ENCODE measurements around the gene AKR1D1.
A peak's percentile ranks its signal among the peaks of the same experiment; 100 is the strongest.

Gene AKR1D1

DNA sequence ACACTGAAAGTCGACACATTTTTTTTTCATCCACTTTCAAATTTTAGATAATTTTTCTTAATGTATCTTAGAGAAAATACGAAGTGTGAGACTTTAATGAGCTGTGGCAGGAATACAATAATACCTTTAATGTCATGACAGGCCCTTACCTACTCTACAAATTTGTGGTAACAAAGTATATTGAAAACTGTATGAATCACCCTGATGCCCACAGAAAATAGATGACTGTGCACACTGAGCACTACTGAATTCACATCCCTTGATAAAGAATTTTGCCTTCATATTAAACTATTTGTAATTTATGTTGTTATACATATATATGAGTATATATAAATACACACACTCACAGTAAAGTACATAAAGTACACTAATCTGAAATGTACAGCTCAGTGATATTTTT is 51.7 kb downstream of the AKR1D1 start (continued):
- TF ChIP-seq HOXD13 (CRISPR knock-in tag; IDR thresholded peaks at IDR 0.05; ENCODE audit: borderline replicate concordance) (no peak), ZNF24 (tag by site-specific recombination; IDR thresholded peaks at IDR 0.05) (no peak)

DNA sequence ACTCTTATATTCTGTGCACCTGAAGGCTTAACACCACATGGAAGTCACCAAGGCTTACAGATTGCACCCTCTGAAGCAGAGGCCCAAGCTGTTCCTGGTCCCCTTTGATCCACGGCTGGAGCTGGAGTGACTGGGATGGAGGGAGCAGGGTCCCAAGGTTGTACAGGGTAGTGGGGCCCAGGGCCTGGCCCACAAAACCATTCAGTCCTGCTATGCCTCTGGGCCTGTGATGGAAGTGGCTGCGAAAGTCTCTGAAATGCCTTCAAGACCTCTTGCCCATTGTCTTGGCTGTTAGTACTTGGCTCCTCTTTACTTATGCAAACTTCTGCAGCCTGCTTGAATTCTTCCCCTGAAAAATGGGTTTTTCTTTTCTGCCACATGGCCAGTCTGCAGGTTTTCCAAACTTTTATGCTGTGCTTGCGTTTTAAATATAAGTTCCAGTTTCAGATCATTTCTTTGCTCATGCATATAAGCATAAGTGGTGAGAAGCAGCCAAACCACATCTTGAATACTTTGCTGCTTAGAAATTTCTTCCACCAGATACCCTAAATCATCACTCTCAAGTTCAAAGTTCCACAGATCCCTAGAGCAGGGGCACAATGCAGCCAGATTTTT is 53.4 kb downstream of the AKR1D1 start:
- POLR2A ChIA-PET, result no interaction called here
- CTCF ChIA-PET, result no interaction called here
- TF ChIP-seq ZNF585B (tag by site-specific recombination; IDR thresholded peaks at IDR 0.05) (peak; percentile 71), ZNF211 (tag by site-specific recombination; IDR thresholded peaks at IDR 0.05; ENCODE audit: low read depth) (no peak)
- Histone ChIP-seq H3K4me1 (ENCODE audit: control insufficient read depth, insufficient read depth, low read length) (no peaks in the 10 kb centered on the region), H3K9me3 (ENCODE audit: control insufficient read depth, insufficient read depth, low read depth, low read length) (no peaks in the 10 kb centered on the region), H3K36me3 (ENCODE audit: control insufficient read depth in 2 of 2, insufficient read depth in 1 of 2, low read length in 2 of 2) (no peaks in the 10 kb centered on the region), H3K27ac (ENCODE audit: extremely low read depth, low read depth, low read length) (no peak overlapping the region), H3K4me3 (ENCODE audit: low read depth, low read length) (no peak overlapping the region)

DNA sequence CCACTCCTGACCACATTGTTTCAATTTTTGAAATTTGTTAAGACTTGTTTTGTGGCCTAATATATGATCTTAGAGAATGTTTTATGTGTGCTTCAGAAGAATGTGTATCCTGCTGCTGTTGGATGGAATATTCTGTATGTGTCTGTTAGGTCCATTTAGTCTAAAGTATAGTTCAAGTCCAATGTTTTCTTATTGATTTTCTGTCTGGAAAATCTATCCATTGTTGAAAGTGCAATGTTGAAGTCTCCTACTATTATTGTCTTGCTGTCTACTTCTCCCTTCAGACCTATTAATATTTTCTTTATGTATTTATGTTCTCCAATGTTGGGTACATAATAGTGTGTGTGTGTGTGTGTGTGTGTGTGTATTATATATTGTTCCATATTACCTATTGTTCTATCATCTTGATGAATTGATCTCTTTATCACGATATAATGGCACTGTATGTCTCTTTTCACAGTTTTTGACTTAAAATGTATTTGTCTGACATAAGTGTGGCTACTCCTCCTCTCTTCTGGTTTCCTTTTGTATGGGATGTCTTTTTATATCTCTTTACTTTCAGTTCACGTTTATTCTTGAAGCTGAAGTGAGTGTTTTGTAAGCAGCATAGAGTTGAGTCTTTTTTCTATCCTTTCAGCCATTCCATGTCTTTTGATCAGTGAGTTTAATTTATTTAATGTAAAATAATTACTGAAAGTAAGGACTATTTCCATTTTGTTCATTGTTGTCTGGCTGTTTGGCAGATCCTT is 61.3 kb downstream of the AKR1D1 start:
- CTCF ChIA-PET, result no interaction called here
- Histone ChIP-seq H3K4me3 (ENCODE audit: low read depth, low read length) (no peak overlapping the region), H3K9me3 (ENCODE audit: control insufficient read depth, insufficient read depth, low read depth, low read length) (no peaks in the 10 kb centered on the region), H3K27ac (ENCODE audit: extremely low read depth, low read depth, low read length) (no peak overlapping the region), H3K4me1 (ENCODE audit: control insufficient read depth, insufficient read depth, low read length) (no peaks in the 10 kb centered on the region), H3K36me3 (ENCODE audit: control insufficient read depth in 2 of 2, insufficient read depth in 1 of 2, low read length in 2 of 2) (no peaks in the 10 kb centered on the region)
- TF ChIP-seq GLI2 (tag by site-specific recombination; IDR thresholded peaks at IDR 0.05; ENCODE audit: borderline replicate concordance, low read depth) (no peak), ZNF133 (tag by site-specific recombination; IDR thresholded peaks at IDR 0.05) (no peak), HOXA7 (CRISPR knock-in tag; IDR thresholded peaks at IDR 0.05; ENCODE audit: borderline replicate concordance) (no peak), PRDM1 (tag by site-specific recombination; IDR thresholded peaks at IDR 0.05) (no peak), ZNF558 (tag by site-specific recombination; IDR thresholded peaks at IDR 0.05) (no peak), ZNF585B (tag by site-specific recombination; IDR thresholded peaks at IDR 0.05) (no peak), ZNF324 (tag by site-specific recombination; IDR thresholded peaks at IDR 0.05) (no peak), ZNF140 (tag by site-specific recombination; IDR thresholded peaks at IDR 0.05) (no peak), ZXDB (tag by site-specific recombination; IDR thresholded peaks at IDR 0.05) (no peak), ZSCAN30 (tag by site-specific recombination; IDR thresholded peaks at IDR 0.05) (no peak), ZNF223 (tag by site-specific recombination; IDR thresholded peaks at IDR 0.05) (no peak)
- POLR2A ChIA-PET, result no interaction called here

DNA sequence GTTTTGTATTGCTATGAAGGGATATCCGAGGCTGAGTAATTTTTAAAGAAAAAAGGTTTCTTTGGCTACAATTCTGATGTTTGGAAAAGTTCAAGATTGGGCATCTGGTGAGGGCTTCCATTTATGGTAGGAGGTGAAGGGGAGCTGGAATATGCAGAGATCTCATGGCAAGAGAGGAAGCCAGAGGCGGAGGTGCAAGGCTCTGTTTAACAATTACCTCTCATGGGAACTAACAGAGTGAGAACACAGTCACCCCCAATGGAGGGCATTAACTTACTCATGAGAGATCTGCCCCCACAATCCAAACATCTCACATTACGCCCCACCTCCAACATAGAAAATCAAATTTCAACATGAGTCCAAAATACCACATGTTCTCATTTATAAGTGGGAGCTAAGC is 62.0 kb downstream of the AKR1D1 start:
- H3K27ac ChIP-seq (ENCODE audit: extremely low read depth, low read depth, low read length), result no peak overlapping the region
- H3K4me1 ChIP-seq (ENCODE audit: control insufficient read depth, insufficient read depth, low read length), result no peaks in the 10 kb centered on the region
- POLR2A ChIA-PET, result no interaction called here
- no peaks in the 10 kb centered on the region for H3K36me3 ChIP-seq (ENCODE audit: control insufficient read depth in 2 of 2, insufficient read depth in 1 of 2, low read length in 2 of 2)
- H3K4me3 ChIP-seq (ENCODE audit: low read depth, low read length), result no peak overlapping the region
- CTCF ChIA-PET, result no interaction called here
- H3K9me3 ChIP-seq (ENCODE audit: control insufficient read depth, insufficient read depth, low read depth, low read length), result no peaks in the 10 kb centered on the region
- TF ChIP-seq YY2 (tag by site-specific recombination; IDR thresholded peaks at IDR 0.05) (no peak), ZNF292 (tag by site-specific recombination; IDR thresholded peaks at IDR 0.05; ENCODE audit: borderline replicate concordance, low read depth) (no peak), ZNF16 (tag by site-specific recombination; IDR thresholded peaks at IDR 0.05; ENCODE audit: low read depth) (no peak), ZNF324 (tag by site-specific recombination; IDR thresholded peaks at IDR 0.05) (no peak), ZNF658 (tag by site-specific recombination; IDR thresholded peaks at IDR 0.05) (no peak), TRIM28 (IDR thresholded peaks at IDR 0.05; ENCODE audit: borderline replicate concordance, low read length) (no peak), ZNF175 (tag by site-specific recombination; IDR thresholded peaks at IDR 0.05) (no peak), REPIN1 (tag by site-specific recombination; IDR thresholded peaks at IDR 0.05; ENCODE audit: low read depth) (no peak), ZNF302 (tag by site-specific recombination; IDR thresholded peaks at IDR 0.05; ENCODE audit: low read depth) (no peak), YY1 (tag by site-specific recombination; IDR thresholded peaks at IDR 0.05) (no peak)
- TF ChIP-seq, protein P1, sequence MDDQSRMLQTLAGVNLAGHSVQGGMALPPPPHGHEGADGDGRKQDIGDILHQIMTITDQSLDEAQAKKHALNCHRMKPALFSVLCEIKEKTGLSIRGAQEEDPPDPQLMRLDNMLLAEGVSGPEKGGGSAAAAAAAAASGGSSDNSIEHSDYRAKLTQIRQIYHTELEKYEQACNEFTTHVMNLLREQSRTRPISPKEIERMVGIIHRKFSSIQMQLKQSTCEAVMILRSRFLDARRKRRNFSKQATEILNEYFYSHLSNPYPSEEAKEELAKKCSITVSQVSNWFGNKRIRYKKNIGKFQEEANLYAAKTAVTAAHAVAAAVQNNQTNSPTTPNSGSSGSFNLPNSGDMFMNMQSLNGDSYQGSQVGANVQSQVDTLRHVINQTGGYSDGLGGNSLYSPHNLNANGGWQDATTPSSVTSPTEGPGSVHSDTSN (CRISPR knock-in tag; IDR thresholded peaks at IDR 0.05), result no peak
- TF ChIP-seq, protein P2, sequence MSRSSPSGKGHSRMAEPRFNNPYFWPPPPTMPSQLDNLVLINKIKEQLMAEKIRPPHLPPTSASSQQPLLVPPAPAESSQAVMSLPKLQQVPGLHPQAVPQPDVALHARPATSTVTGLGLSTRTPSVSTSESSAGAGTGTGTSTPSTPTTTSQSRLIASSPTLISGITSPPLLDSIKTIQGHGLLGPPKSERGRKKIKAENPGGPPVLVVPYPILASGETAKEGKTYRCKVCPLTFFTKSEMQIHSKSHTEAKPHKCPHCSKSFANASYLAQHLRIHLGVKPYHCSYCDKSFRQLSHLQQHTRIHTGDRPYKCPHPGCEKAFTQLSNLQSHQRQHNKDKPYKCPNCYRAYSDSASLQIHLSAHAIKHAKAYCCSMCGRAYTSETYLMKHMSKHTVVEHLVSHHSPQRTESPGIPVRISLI (tag by site-specific recombination; IDR thresholded peaks at IDR 0.05), result no peak
- TF ChIP-seq, protein P3, sequence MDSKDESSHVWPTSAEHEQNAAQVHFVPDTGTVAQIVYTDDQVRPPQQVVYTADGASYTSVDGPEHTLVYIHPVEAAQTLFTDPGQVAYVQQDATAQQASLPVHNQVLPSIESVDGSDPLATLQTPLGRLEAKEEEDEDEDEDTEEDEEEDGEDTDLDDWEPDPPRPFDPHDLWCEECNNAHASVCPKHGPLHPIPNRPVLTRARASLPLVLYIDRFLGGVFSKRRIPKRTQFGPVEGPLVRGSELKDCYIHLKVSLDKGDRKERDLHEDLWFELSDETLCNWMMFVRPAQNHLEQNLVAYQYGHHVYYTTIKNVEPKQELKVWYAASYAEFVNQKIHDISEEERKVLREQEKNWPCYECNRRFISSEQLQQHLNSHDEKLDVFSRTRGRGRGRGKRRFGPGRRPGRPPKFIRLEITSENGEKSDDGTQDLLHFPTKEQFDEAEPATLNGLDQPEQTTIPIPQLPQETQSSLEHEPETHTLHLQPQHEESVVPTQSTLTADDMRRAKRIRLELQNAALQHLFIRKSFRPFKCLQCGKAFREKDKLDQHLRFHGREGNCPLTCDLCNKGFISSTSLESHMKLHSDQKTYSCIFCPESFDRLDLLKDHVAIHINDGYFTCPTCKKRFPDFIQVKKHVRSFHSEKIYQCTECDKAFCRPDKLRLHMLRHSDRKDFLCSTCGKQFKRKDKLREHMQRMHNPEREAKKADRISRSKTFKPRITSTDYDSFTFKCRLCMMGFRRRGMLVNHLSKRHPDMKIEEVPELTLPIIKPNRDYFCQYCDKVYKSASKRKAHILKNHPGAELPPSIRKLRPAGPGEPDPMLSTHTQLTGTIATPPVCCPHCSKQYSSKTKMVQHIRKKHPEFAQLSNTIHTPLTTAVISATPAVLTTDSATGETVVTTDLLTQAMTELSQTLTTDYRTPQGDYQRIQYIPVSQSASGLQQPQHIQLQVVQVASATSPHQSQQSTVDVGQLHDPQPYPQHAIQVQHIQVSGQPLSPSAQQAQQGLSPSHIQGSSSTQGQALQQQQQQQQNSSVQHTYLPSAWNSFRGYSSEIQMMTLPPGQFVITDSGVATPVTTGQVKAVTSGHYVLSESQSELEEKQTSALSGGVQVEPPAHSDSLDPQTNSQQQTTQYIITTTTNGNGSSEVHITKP (tag by site-specific recombination; IDR thresholded peaks at IDR 0.05), result no peak

All from HEK293 (cell line).